Measurements from ENCODE around the gene TYMP. TPM values are rescaled to one million over a fixed set of nuclear protein-coding genes. Genes with fewer than 3 reads are reported as not detected.

TYMP gene
- total RNA-seq, 1 experiment from 2014 or later = 56.0 TPM

DNA sequence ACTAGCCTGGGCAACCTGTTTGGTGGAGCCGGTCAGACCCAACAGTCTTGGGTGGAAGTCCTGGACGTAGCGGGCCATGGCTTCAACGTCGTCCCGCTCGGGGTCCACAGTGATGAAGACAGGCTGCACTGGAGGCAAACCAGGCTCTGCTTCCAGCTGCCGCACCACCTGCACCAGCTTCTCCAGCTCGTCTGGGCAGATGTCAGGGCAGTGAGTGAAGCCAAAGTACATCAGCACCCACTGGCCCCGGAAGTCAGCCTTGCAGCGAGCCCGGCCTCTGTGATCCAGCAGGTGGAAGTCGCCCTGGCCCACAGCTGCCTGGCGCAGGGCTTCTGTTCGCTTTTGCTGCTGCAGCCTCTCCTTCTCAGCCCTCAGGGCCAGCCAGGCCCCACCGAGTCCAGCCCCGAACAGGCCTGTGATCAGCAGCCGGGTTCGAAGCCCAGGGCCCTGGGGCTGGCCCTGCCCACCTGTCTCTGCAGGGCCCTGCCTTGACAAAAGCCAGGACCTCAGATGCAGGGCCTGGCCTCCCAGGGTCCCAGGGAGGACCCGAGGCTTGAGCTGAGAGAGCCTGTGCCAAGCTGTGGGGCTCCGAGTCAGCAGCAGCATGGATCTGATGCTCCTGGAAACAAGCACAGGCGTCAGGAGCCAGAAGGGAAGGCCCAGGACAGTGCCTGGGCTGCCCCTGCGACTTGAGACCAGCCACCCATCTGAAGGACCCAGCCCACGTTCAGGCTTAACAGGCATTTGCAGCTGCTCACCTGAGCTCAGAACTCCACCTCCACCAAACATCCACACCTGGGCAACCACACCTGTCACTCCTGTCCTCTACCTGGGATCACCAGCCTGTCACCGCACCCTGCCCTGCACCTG lies 5.8 kb downstream of the TYMP start:
- peak overlapping the region; percentile 65 to 69 for H3K4me3 ChIP-seq (ENCODE audit: low read depth in 2 of 2, low read length in 2 of 2)
- ATAC-seq (no peak), DNase-seq (ENCODE audit: low read depth, low spot score) (no peak)
- ChIA-PET CTCF (no interaction called here), POLR2A (interaction anchor here (0.6 kb wide), 1 partner anchor 69 kb away, joined by 10 read pairs; no protein-coding TSS in a partner anchor)
- intact Hi-C loops (cut with micrococcal nuclease; ENCODE audit: unreplicated experiment) (no loop called here), in situ Hi-C loops (cut with HindIII; ENCODE audit: low pct_unique_long_range_greater_than_20kb, low sequenced_read_pairs) (no loop called here)
- no peaks in the 10 kb centered on the region for H3K27me3 ChIP-seq (ENCODE audit: control insufficient read depth, insufficient read depth, low read length)
- peak overlapping the region; percentile 82 for H3K27ac ChIP-seq (ENCODE audit: low read length)
- peaks cover 4% of the 10 kb centered on the region for H3K4me1 ChIP-seq (ENCODE audit: control insufficient read depth, insufficient read depth, low read length)
- no peaks in the 10 kb centered on the region; the same call in 1 of the 2 replicates for H3K36me3 ChIP-seq (ENCODE audit: control insufficient read depth, insufficient read depth, low read length)
- H3K9me3 ChIP-seq (ENCODE audit: control insufficient read depth, insufficient read depth, low read depth, low read length) = no peaks in the 10 kb centered on the region
- TF ChIP-seq, protein P1, sequence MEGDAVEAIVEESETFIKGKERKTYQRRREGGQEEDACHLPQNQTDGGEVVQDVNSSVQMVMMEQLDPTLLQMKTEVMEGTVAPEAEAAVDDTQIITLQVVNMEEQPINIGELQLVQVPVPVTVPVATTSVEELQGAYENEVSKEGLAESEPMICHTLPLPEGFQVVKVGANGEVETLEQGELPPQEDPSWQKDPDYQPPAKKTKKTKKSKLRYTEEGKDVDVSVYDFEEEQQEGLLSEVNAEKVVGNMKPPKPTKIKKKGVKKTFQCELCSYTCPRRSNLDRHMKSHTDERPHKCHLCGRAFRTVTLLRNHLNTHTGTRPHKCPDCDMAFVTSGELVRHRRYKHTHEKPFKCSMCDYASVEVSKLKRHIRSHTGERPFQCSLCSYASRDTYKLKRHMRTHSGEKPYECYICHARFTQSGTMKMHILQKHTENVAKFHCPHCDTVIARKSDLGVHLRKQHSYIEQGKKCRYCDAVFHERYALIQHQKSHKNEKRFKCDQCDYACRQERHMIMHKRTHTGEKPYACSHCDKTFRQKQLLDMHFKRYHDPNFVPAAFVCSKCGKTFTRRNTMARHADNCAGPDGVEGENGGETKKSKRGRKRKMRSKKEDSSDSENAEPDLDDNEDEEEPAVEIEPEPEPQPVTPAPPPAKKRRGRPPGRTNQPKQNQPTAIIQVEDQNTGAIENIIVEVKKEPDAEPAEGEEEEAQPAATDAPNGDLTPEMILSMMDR (IDR thresholded peaks at IDR 0.05) = no peak
- TF ChIP-seq, protein P2, sequence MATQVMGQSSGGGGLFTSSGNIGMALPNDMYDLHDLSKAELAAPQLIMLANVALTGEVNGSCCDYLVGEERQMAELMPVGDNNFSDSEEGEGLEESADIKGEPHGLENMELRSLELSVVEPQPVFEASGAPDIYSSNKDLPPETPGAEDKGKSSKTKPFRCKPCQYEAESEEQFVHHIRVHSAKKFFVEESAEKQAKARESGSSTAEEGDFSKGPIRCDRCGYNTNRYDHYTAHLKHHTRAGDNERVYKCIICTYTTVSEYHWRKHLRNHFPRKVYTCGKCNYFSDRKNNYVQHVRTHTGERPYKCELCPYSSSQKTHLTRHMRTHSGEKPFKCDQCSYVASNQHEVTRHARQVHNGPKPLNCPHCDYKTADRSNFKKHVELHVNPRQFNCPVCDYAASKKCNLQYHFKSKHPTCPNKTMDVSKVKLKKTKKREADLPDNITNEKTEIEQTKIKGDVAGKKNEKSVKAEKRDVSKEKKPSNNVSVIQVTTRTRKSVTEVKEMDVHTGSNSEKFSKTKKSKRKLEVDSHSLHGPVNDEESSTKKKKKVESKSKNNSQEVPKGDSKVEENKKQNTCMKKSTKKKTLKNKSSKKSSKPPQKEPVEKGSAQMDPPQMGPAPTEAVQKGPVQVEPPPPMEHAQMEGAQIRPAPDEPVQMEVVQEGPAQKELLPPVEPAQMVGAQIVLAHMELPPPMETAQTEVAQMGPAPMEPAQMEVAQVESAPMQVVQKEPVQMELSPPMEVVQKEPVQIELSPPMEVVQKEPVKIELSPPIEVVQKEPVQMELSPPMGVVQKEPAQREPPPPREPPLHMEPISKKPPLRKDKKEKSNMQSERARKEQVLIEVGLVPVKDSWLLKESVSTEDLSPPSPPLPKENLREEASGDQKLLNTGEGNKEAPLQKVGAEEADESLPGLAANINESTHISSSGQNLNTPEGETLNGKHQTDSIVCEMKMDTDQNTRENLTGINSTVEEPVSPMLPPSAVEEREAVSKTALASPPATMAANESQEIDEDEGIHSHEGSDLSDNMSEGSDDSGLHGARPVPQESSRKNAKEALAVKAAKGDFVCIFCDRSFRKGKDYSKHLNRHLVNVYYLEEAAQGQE (IDR thresholded peaks at IDR 0.05; ENCODE audit: insufficient read depth in 1 of 2, low read depth in 2 of 2, low read length in 1 of 2) = no peak
- TF ChIP-seq TCF7L2 (IDR thresholded peaks at IDR 0.05; ENCODE audit: low read depth, low read length) (no peak), POLR2AphosphoS5 (IDR thresholded peaks at IDR 0.05; ENCODE audit: low read depth, low read length) (no peak), SIN3A (IDR thresholded peaks at IDR 0.05; ENCODE audit: borderline replicate concordance, insufficient read depth, low read depth, low read length) (no peak)
- BruUV-seq (replicated peaks) = no TSS peak

DNA sequence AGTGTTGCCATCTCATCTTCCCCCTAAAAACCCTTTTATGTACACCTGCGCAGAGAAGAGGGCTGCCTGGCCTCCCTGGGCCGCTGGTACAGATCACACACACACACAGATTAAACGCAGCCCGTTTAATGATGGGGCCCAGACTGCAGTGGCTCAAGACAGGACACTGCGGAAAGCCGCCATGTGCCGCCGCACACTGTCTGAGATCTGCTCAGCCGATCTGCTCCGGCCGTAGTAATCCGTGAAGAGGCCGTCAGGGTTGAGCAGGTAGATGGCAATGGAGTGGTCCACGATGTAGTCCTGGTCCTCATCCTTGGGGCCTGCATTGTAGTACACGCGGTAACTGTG lies 6.4 kb downstream of the TYMP start:
- BruUV-seq (replicated peaks) = no TSS peak
- Histone ChIP-seq H3K36me3 (ENCODE audit: control insufficient read depth, insufficient read depth, low read length) (no peaks in the 10 kb centered on the region; the same call in 1 of the 2 replicates), H3K27me3 (ENCODE audit: control insufficient read depth, insufficient read depth, low read length) (no peaks in the 10 kb centered on the region), H3K27ac (ENCODE audit: low read length) (no peak overlapping the region), H3K9me3 (ENCODE audit: control insufficient read depth, insufficient read depth, low read depth, low read length) (no peaks in the 10 kb centered on the region), H3K4me1 (ENCODE audit: control insufficient read depth, insufficient read depth, low read length) (peaks cover 4% of the 10 kb centered on the region; the same call in 1 of the 2 replicates), H3K4me3 (ENCODE audit: low read depth in 2 of 2, low read length in 2 of 2) (no peak overlapping the region)
- no peak for DNase-seq (ENCODE audit: low read depth, low spot score)
- ChIA-PET CTCF (no interaction called here), POLR2A (no interaction called here)
- no peak for ATAC-seq
- intact Hi-C loops (cut with micrococcal nuclease; ENCODE audit: unreplicated experiment) = no loop called here
- in situ Hi-C loops (cut with HindIII; ENCODE audit: low pct_unique_long_range_greater_than_20kb, low sequenced_read_pairs) = no loop called here
- TF ChIP-seq, protein P2 (IDR thresholded peaks at IDR 0.05; ENCODE audit: insufficient read depth in 1 of 2, low read depth in 2 of 2, low read length in 1 of 2) = no peak
- TF ChIP-seq TCF7L2 (IDR thresholded peaks at IDR 0.05; ENCODE audit: low read depth, low read length) = no peak
- TF ChIP-seq POLR2AphosphoS5 (IDR thresholded peaks at IDR 0.05; ENCODE audit: low read depth, low read length) = no peak
- TF ChIP-seq, protein P1 (IDR thresholded peaks at IDR 0.05) = no peak
- no peak for TF ChIP-seq SIN3A (IDR thresholded peaks at IDR 0.05; ENCODE audit: borderline replicate concordance, insufficient read depth, low read depth, low read length)
